H1 (cell line): ENCODE results near the gene MRPL54. TPM values are rescaled to one million over a fixed set of nuclear protein-coding genes. Genes with fewer than 3 reads are reported as not detected.

Experiments
- CTCF ChIA-PET: fragments of 300-600 bp; sonication (Branson Sonifier 250); formaldehyde crosslinking; loops from one replicate; lab custom pipeline; 2021; ENCODE audit not compliant: partially characterized antibody; lab: Charles Lee
- POLR2A ChIA-PET: fragments of 300-600 bp; sonication (Branson Sonifier 250); formaldehyde crosslinking; loops from one replicate; lab custom pipeline; 2021; ENCODE audit warnings: inconsistent platforms; ENCODE audit not compliant: partially characterized antibody; lab: Charles Lee
- DNase-seq, 2 experiments: peaks; one replicate each; pipeline versions ENCODE4 v3.0.0 to v3.0.0-alpha.2; 2010 to 2022; ENCODE audit warnings: low spot score in 2 of 2, low read depth in 1 of 2, mixed read lengths in 1 of 2
- FAIRE-seq: peaks from 2 replicates; lab custom pipeline; 2011; peaks lifted over from hg19 to GRCh38; lab: Jason Lieb, UNC
- H2AFZ ChIP-seq: 2 replicates; pipeline ENCODE4 v1.8.1; 2012; ENCODE audit warnings: low read length, inconsistent platforms
- H2AK5ac ChIP-seq: 2 replicates; pipeline ENCODE4 v1.6.1; 2013; ENCODE audit warnings: low read depth, low read length
- H2BK120ac ChIP-seq: replicated peaks from 2 replicates; pipeline ENCODE3; 2013; ENCODE audit warnings: low read depth, low read length, inconsistent platforms
- H2BK12ac ChIP-seq: 2 replicates; pipeline ENCODE4 v1.6.1; 2013; ENCODE audit warnings: low read depth, low read length
- H2BK15ac ChIP-seq: 2 replicates; pipeline ENCODE4 v1.6.1; 2013; ENCODE audit warnings: low read length
- H2BK20ac ChIP-seq: 2 replicates; pipeline ENCODE4 v1.6.1; 2013; ENCODE audit warnings: low read length
- H2BK5ac ChIP-seq: 2 replicates; pipeline ENCODE4 v1.6.1; 2013; ENCODE audit warnings: low read depth, low read length
- H3K14ac ChIP-seq: 2 replicates; pipeline ENCODE4 v1.6.1; 2013; ENCODE audit warnings: inconsistent platforms; ENCODE audit not compliant: insufficient read length
- H3K18ac ChIP-seq: 2 replicates; pipeline ENCODE4 v1.6.1; 2013; ENCODE audit warnings: low read length; ENCODE audit errors: extremely low read depth
- H3K23ac ChIP-seq: 2 replicates; pipeline ENCODE4 v1.6.1; 2013; ENCODE audit warnings: inconsistent platforms; ENCODE audit not compliant: insufficient read length
- H3K23me2 ChIP-seq: 2 replicates; pipeline ENCODE4 v1.6.1; 2013; ENCODE audit warnings: low read depth, low read length
- H3K27ac ChIP-seq: 2 replicates; pipeline ENCODE4 v1.6.1; 2011; ENCODE audit warnings: low read depth, low read length, inconsistent platforms
- H3K27me3 ChIP-seq, 4 experiments: replicated peaks in 1 of 4; 1 replicate in 1 of 4; 2 replicates in 3 of 4; pipeline versions ENCODE4 v1.6.1 to v1.8.1; 2011 to 2013; ENCODE audit warnings: low read length in 3 of 4, mild to moderate bottlenecking in 3 of 4, inconsistent platforms in 2 of 4, mixed read lengths in 2 of 4, moderate library complexity in 1 of 4; ENCODE audit not compliant: control insufficient read depth in 3 of 4, insufficient read depth in 3 of 4; ENCODE audit errors: extremely low read depth in 1 of 4
- H3K36me3 ChIP-seq, 4 experiments: 2 replicates each; pipeline versions ENCODE4 v1.6.1 to v1.8.1; 2011 to 2013; ENCODE audit warnings: mild to moderate bottlenecking in 4 of 4, low read length in 3 of 4, moderate library complexity in 2 of 4, control low read depth in 1 of 4, inconsistent platforms in 1 of 4; ENCODE audit not compliant: insufficient read depth in 4 of 4, control insufficient read depth in 2 of 4
- H3K4ac ChIP-seq: replicated peaks from 2 replicates; pipeline ENCODE3; 2013; ENCODE audit warnings: low read length, low read depth, mixed read lengths, inconsistent platforms; ENCODE audit not compliant: insufficient read length
- H3K4me1 ChIP-seq, 4 experiments: replicated peaks in 1 of 4; 1 replicate in 1 of 4; 2 replicates in 3 of 4; pipeline versions ENCODE4 v1.6.1 to v1.8.1; 2011 to 2013; ENCODE audit warnings: low read length in 3 of 4, inconsistent platforms in 2 of 4, mixed read lengths in 1 of 4; ENCODE audit not compliant: insufficient read depth in 4 of 4, control insufficient read depth in 3 of 4
- H3K4me2 ChIP-seq, 2 experiments: 2 replicates each; pipeline versions ENCODE4 v1.6.1 to v1.8.1; 2011 to 2013; ENCODE audit warnings: low read depth in 2 of 2, low read length in 2 of 2, control low read depth in 1 of 2, inconsistent platforms in 1 of 2, mild to moderate bottlenecking in 1 of 2; ENCODE audit not compliant: insufficient read depth in 1 of 2
- H3K4me3 ChIP-seq, 4 experiments: fragments of 200-600, 300-600 bp in 1 of 4; sonication (generic), shearing (Covaris generic), sonication (Bioruptor Twin) in 1 of 4; 2 replicates each; pipeline versions ENCODE4 v1.5.1 to v1.8.1; 2011 to 2016; ENCODE audit warnings: low read length in 4 of 4, low read depth in 3 of 4, control low read depth in 2 of 4, inconsistent platforms in 2 of 4, mild to moderate bottlenecking in 2 of 4, mixed read lengths in 1 of 4, moderate library complexity in 1 of 4; ENCODE audit not compliant: insufficient read depth in 2 of 4; ENCODE audit errors: extremely low read depth in 1 of 4
- H3K56ac ChIP-seq: replicated peaks from 2 replicates; pipeline ENCODE3; 2013; ENCODE audit warnings: low read depth, mild to moderate bottlenecking, mixed read lengths, low read length, inconsistent platforms; ENCODE audit not compliant: insufficient read length
- H3K79me1 ChIP-seq: 2 replicates; pipeline ENCODE4 v1.6.1; 2013; ENCODE audit warnings: low read depth, low read length, control low read depth
- H3K79me2 ChIP-seq, 2 experiments: 2 replicates each; pipeline versions ENCODE4 v1.6.1 to v1.8.1; 2012 to 2013; ENCODE audit warnings: low read length in 2 of 2, mild to moderate bottlenecking in 2 of 2, inconsistent platforms in 1 of 2; ENCODE audit not compliant: insufficient read depth in 2 of 2, control insufficient read depth in 1 of 2
- H3K9ac ChIP-seq, 4 experiments: replicated peaks in 1 of 4; 1 replicate in 1 of 4; 2 replicates in 3 of 4; pipeline versions ENCODE4 v1.6.1 to v1.8.1; 2011 to 2013; ENCODE audit warnings: low read depth in 3 of 4, low read length in 3 of 4, control low read depth in 2 of 4, mild to moderate bottlenecking in 2 of 4, moderate library complexity in 2 of 4, inconsistent platforms in 1 of 4; ENCODE audit errors: extremely low read depth in 1 of 4
- H3K9me3 ChIP-seq, 2 experiments: 2 replicates each; pipeline versions ENCODE4 v1.6.1 to v1.8.1; 2012 to 2013; ENCODE audit warnings: mild to moderate bottlenecking in 2 of 2, moderate library complexity in 2 of 2, control low read depth in 1 of 2, inconsistent platforms in 1 of 2, low read depth in 1 of 2, low read length in 1 of 2, mixed read lengths in 1 of 2; ENCODE audit not compliant: insufficient read depth in 2 of 2
- H4K20me1 ChIP-seq, 2 experiments: replicated peaks in 1 of 2; 2 replicates each; pipeline versions ENCODE3 to v1.8.1; 2011 to 2013; ENCODE audit warnings: inconsistent platforms in 2 of 2, low read length in 2 of 2, mild to moderate bottlenecking in 1 of 2; ENCODE audit not compliant: insufficient read depth in 2 of 2, control insufficient read depth in 1 of 2
- H4K5ac ChIP-seq: 2 replicates; pipeline ENCODE4 v1.6.1; 2013; ENCODE audit warnings: low read length, low read depth, mixed read lengths, inconsistent platforms; ENCODE audit not compliant: insufficient read length
- H4K8ac ChIP-seq: 2 replicates; pipeline ENCODE4 v1.8.0; 2013; ENCODE audit warnings: mild to moderate bottlenecking, moderate library complexity, low read length, inconsistent platforms; ENCODE audit not compliant: insufficient read depth; ENCODE audit errors: extremely low read depth
- H4K91ac ChIP-seq: replicated peaks from 2 replicates; pipeline ENCODE3; 2013; ENCODE audit warnings: low read length, mixed read lengths, inconsistent platforms; ENCODE audit not compliant: insufficient read length
- EGR1 ChIP-seq: IDR thresholded peaks from 2 replicates; pipeline ENCODE4 v1.6.1; 2011; ENCODE audit warnings: low read depth, low read length, borderline replicate concordance
- TCF12 ChIP-seq: IDR thresholded peaks from 2 replicates; pipeline ENCODE4 v1.6.1; 2011; ENCODE audit warnings: low read depth, mild to moderate bottlenecking, low read length
- WGBS, 2 experiments: shearing (Covaris generic) in 1 of 2; methylation state at CpG; one replicate each; pipeline versions ENCODE4 v1.1.6 to v1.1.7; 2013 to 2015; ENCODE audit warnings: low lambda C conversion rate in 2 of 2, mixed read lengths in 2 of 2, inconsistent platforms in 1 of 2, low coverage in 1 of 2, missing lambda C conversion rate in 1 of 2; ENCODE audit not compliant: insufficient replicate concordance in 2 of 2, insufficient coverage in 1 of 2, insufficient read length in 1 of 2; ENCODE audit errors: extremely low coverage in 1 of 2, missing lambda C conversion rate in 1 of 2; 5-methylcytosine and 5-hydroxymethylcytosine counted together
- polyA plus RNA-seq, 7 experiments: library from polyadenylated mRNA; depleted of rRNA in 3 of 7; stranded (reverse) in 5 of 7; unstranded in 2 of 7; fragments of >200 nt in 5 of 7; fragments of 200-250 nt in 2 of 7; gene quantifications; 1 replicate in 5 of 7; 2 replicates in 1 of 7; 4 replicates in 1 of 7; pipeline versions ENCODE4 v1.2.1 to v1.2.3, GENCODE V29; 2011 to 2013; ENCODE audit warnings: missing spikeins in 2 of 7, mixed read lengths in 2 of 7
- total RNA-seq: library from RNA; stranded (reverse); fragmentation: NEBNext Ultra II Directional; extraction: Animal tissue kit (Norgen Biotek cat#: 25700); gene quantifications from 2 replicates; pipeline ENCODE4 v1.2.1, GENCODE V29; 2021

Gene MRPL54
- total and polyA plus RNA-seq, 2 of the 8 experiments (the other 6 are each of a cell fraction or from before 2014, with no cell fraction given), result 63.8 to 72.8 TPM

- Histone ChIP-seq H2BK15ac (no peak overlapping the region), H2BK12ac (no peak overlapping the region), H3K27me3 (peaks cover 0 to 14% (median 6%) of the 10 kb centered on the region in 4 experiments; a peak in 5 of 7 replicates), H4K5ac (no peak overlapping the region), H4K91ac (no peak overlapping the region), H3K9ac (no peak overlapping the region), H3K36me3 (peaks cover 0 to 14% (median 3%) of the 10 kb centered on the region in 4 experiments; a peak in 2 of 8 replicates), H3K4me2 (no peak overlapping the region), H2BK5ac (no peak overlapping the region), H3K14ac (no peak overlapping the region), H3K56ac (no peak overlapping the region), H4K20me1 (peaks cover 0 to 3% of the 10 kb centered on the region in 2 experiments), H3K4me1 (peaks cover 0 to 9% (median 1%) of the 10 kb centered on the region in 4 experiments; a peak in 3 of 7 replicates), H2AFZ (no peak overlapping the region), H3K4ac (no peak overlapping the region), H3K9me3 (peaks cover 17 to 22% of the 10 kb centered on the region in 2 experiments), H3K79me1 (no peaks in the 10 kb centered on the region), H2BK120ac (no peak overlapping the region), H3K18ac (no peak overlapping the region), H4K8ac (no peak overlapping the region), H3K79me2 (no peaks in the 10 kb centered on the region), H2BK20ac (no peak overlapping the region), H3K4me3 (no peak overlapping the region), H3K23ac (no peak overlapping the region), H3K23me2 (peaks cover 12% of the 10 kb centered on the region; the same call in 1 of the 2 replicates), H2AK5ac (no peak overlapping the region), H3K27ac (no peak overlapping the region)
- CTCF ChIA-PET, result interaction anchor here (0.9 to 1.1 kb wide), 3 partner anchors 8 to 88 kb away, joined by 3 to 5 read pairs (median 3); no protein-coding TSS in a partner anchor
- POLR2A ChIA-PET, result interaction anchor here (0.6 to 2.3 kb wide), 6 partner anchors 8 to 678 kb away, joined by 3 to 7 read pairs (median 4); partner anchors contain the start of genes APBA3, EEF2 and MRPL54
- no peak for DNase-seq
- FAIRE-seq, result no peak
- WGBS, 2 experiments, result 84% methylated on average over 9 of the region's 9 CpGs; no CpG with 5 or more reads in 1 of the 2 experiments
- TF ChIP-seq EGR1 (no peak), TCF12 (no peak)
Measured at GRCh38 chr19:3780786-3781304, 18.4 kb downstream of the MRPL54 start.
